Transverse colon (tissue), 4 donors: ENCODE measurements around the gene SARDH. TPM values are rescaled to one million over a fixed set of nuclear protein-coding genes. Genes with fewer than 3 reads are reported as not detected.

Experiments used
- DNase-seq: peaks from one replicate; pipeline ENCODE4 v3.0.0-alpha.2; 2019
- H3K27ac ChIP-seq, 4 donors: fragments of 200-600 bp; sonication (generic); 2 replicates each; pipeline ENCODE4 v1.5.1; 2016 to 2018; ENCODE audit warnings: inconsistent platforms in 4 of 4
- H3K27me3 ChIP-seq: fragments of 200-600 bp; sonication (generic); 2 replicates; pipeline ENCODE4 v1.5.1; 2017; ENCODE audit warnings: inconsistent platforms
- H3K36me3 ChIP-seq, 4 donors: fragments of 200-600 bp; sonication (generic); 2 replicates each; pipeline ENCODE4 v1.5.1; 2017 to 2019; ENCODE audit warnings: inconsistent platforms in 4 of 4
- H3K4me1 ChIP-seq, 4 donors: fragments of 200-600 bp; sonication (generic); 2 replicates each; pipeline ENCODE4 v1.5.1; 2017 to 2020; ENCODE audit warnings: inconsistent platforms in 4 of 4
- H3K4me3 ChIP-seq, 4 donors: fragments of 200-600 bp; sonication (generic); 1 replicate in 1 of 4; 2 replicates in 3 of 4; pipeline versions ENCODE4 v1.5.1 to v1.6.1; 2017 to 2019; ENCODE audit warnings: inconsistent platforms in 4 of 4
- H3K9me3 ChIP-seq, 2 donors: fragments of 200-600 bp; sonication (generic); 2 replicates each; pipeline ENCODE4 v1.5.1; 2017 to 2019; ENCODE audit warnings: inconsistent platforms in 2 of 2
- CTCF ChIP-seq, 5 experiments: fragments of 200-600 bp in 3 of 5; fragments of 450-650 bp in 2 of 5; sonication (generic) in 3 of 5; IDR thresholded peaks; 1 replicate in 2 of 5; 2 replicates in 3 of 5; pipeline ENCODE4 v1.5.1; 2016 to 2017; ENCODE audit warnings: antibody characterized with exemption in 5 of 5, inconsistent platforms in 3 of 5, mild to moderate bottlenecking in 2 of 5, moderate library complexity in 1 of 5
- EP300 ChIP-seq: sonication (generic); formaldehyde crosslinking; IDR thresholded peaks from one replicate; pipeline ENCODE4 v1.6.1; 2017; ENCODE audit warnings: antibody characterized with exemption, low read depth
- POLR2A ChIP-seq: fragments of 450-650 bp; IDR thresholded peaks from one replicate; pipeline ENCODE4 v1.6.1; 2016; ENCODE audit warnings: antibody characterized with exemption, mild to moderate bottlenecking, moderate library complexity
- POLR2AphosphoS5 ChIP-seq, 3 donors: sonication (generic); formaldehyde crosslinking; IDR thresholded peaks; one replicate each; pipeline ENCODE4 v1.6.1; 2016; ENCODE audit warnings: antibody characterized with exemption in 3 of 3
- WGBS, 2 donors: methylation state at CpG; one replicate each; pipeline ENCODE4 v1.1.5; 2018; ENCODE audit warnings: low coverage in 1 of 2; 5-methylcytosine and 5-hydroxymethylcytosine counted together
- in situ Hi-C, 4 donors: fragments of 200-750 bp; cut with MboI; loops; one replicate each; pipeline versions ENCODE4 v1.15.0 to v1.15.1; 2017; ENCODE audit warnings: low sequenced_read_pairs in 3 of 4, low pct_ligation_motif_present in 1 of 4, low pct_unique_long_range_greater_than_20kb in 1 of 4
- intact Hi-C: fragments of 100-400 bp; cut with DNase I; formaldehyde crosslinking; loops from one replicate; pipeline ENCODE4 v1.15.1; 2023; ENCODE audit warnings: low total_unique reads
- total RNA-seq, 4 donors: library from RNA; depleted of rRNA; stranded (reverse); fragments of >200 nt; gene quantifications; one replicate each; pipeline ENCODE4 v1.1.0, GENCODE V29; 2016

The SARDH gene
- total RNA-seq, 4 donors from 2014 or later, result 0.68 to 1.1 (median 0.95) TPM; not detected in 1

GRCh38 chr9:133777871-133778270 is 39.7 kb upstream of the SARDH start:
- Histone ChIP-seq H3K36me3 (peaks cover 0 to 14% (median 0%) of the 10 kb centered on the region in 4 donors), H3K9me3 (no peaks in the 10 kb centered on the region), H3K27ac (no peak overlapping the region), H3K4me1 (no peaks in the 10 kb centered on the region), H3K4me3 (no peak overlapping the region), H3K27me3 (no peaks in the 10 kb centered on the region)
- TF ChIP-seq POLR2A (no peak), POLR2AphosphoS5 (IDR thresholded peaks at IDR 0.05) (no peak), CTCF (IDR thresholded peaks at IDR 0.05) (no peak), EP300 (no peak)
- in situ Hi-C loops, result loop anchor here in 2 of 4 donors (25.0 kb wide), 1 partner anchor 334 kb away; no protein-coding TSS in a partner anchor
- DNase-seq, result no peak
- intact Hi-C loops, result no loop called here
- 89% methylated on average over 14 of the region's 14 CpGs; no CpG with 5 or more reads in 1 of the 2 donors for WGBS, 2 donors

- intact Hi-C loops (no loop called here), in situ Hi-C loops (loop anchor here in 2 of 4 donors (25.0 kb wide), 1 partner anchor 335 kb away; no protein-coding TSS in a partner anchor)
- Histone ChIP-seq H3K4me1 (no peaks in the 10 kb centered on the region), H3K4me3 (no peak overlapping the region), H3K9me3 (no peaks in the 10 kb centered on the region), H3K27me3 (no peaks in the 10 kb centered on the region), H3K36me3 (peaks cover 0 to 14% (median 0%) of the 10 kb centered on the region in 4 donors), H3K27ac (no peak overlapping the region)
- TF ChIP-seq POLR2A (no peak), EP300 (no peak), POLR2AphosphoS5 (IDR thresholded peaks at IDR 0.05) (no peak), CTCF (IDR thresholded peaks at IDR 0.05) (no peak)
- 84% methylated on average over 15 of the region's 15 CpGs; no CpG with 5 or more reads in 1 of the 2 donors for WGBS, 2 donors
- DNase-seq, result no peak
These were observed 39.1 kb upstream of the SARDH start for GRCh38 chr9:133777068-133777791.

GRCh38 chr9:133775951-133776905 is 38.1 kb upstream of the SARDH start:
- Histone ChIP-seq H3K4me3 (no peak overlapping the region), H3K27me3 (no peaks in the 10 kb centered on the region), H3K4me1 (no peaks in the 10 kb centered on the region), H3K36me3 (peaks cover 0 to 14% (median 0%) of the 10 kb centered on the region in 4 donors), H3K27ac (no peak overlapping the region), H3K9me3 (no peaks in the 10 kb centered on the region)
- DNase-seq, result no peak
- intact Hi-C loops (no loop called here), in situ Hi-C loops (loop anchor here in 2 of 4 donors (25.0 kb wide), 1 partner anchor 336 kb away; no protein-coding TSS in a partner anchor)
- TF ChIP-seq CTCF (IDR thresholded peaks at IDR 0.05), result no peak
- TF ChIP-seq POLR2A, result no peak
- TF ChIP-seq EP300, result no peak
- WGBS, 2 donors, result 94 to 100% methylated on average over 2 to 25 of the region's 27 CpGs

- intact Hi-C loops, result no loop called here
- Histone ChIP-seq H3K4me1 (no peaks in the 10 kb centered on the region), H3K27ac (no peak overlapping the region), H3K27me3 (no peaks in the 10 kb centered on the region), H3K9me3 (no peaks in the 10 kb centered on the region), H3K36me3 (peaks cover 0 to 14% (median 0%) of the 10 kb centered on the region in 4 donors), H3K4me3 (no peak overlapping the region)
- 70 to 93% methylated on average over 1 to 2 of the region's 2 CpGs for WGBS, 2 donors
- no peak for TF ChIP-seq POLR2A
- no peak for TF ChIP-seq CTCF (IDR thresholded peaks at IDR 0.05)
- no peak for TF ChIP-seq EP300
- TF ChIP-seq POLR2AphosphoS5 (IDR thresholded peaks at IDR 0.05), result no peak
- in situ Hi-C loops, result loop anchor here in 2 of 4 donors (25.0 kb wide), 1 partner anchor 337 kb away; no protein-coding TSS in a partner anchor
- DNase-seq, result no peak
These were observed 37.1 kb upstream of the SARDH start for GRCh38 chr9:133775291-133775690.
